GM12865 (cell line): Measurements from ENCODE around the gene ATP9B.
"Not testable (repeated sequence)": the region's sequence is repeated elsewhere in the genome, so short reads cannot be mapped to it uniquely, and the experiment has no call there.

Experiments used
- DNase-seq: peaks from one replicate; pipeline ENCODE4 v3.0.0; 2010; ENCODE audit warnings: low read depth
- H3K4me3 ChIP-seq: 2 replicates; pipeline ENCODE4 v1.5.1; 2011; ENCODE audit warnings: mild to moderate bottlenecking, low read depth, low read length, control low read depth
- TF ChIP-seq, protein P1 (sequence below): IDR thresholded peaks from 2 replicates; pipeline ENCODE4 v1.5.1; 2011; ENCODE audit warnings: low read length, control low read depth, low read depth, inconsistent platforms; ENCODE audit not compliant: insufficient read depth; ENCODE audit errors: missing control alignments

Gene ATP9B

DNA sequence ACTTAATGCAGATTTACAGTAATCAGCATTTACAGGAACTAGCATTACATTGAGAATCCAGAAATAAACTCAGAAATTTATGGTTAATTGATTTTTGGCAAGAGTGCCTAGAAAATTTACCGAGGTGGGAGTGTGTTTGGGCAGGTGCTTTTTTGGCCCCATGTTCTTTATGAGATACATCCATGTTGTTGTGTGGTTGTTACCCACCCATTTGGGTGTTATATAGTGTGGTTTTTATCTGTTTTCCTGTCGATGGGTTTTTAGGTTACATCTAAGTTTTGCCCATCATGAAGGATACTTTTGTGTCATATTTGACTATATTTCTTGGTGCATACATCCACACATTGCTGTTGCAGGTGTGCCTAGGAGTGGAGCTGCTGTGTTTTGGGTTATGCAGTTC, 82.0 kb downstream of the ATP9B start:
- no peak for DNase-seq
- H3K4me3 ChIP-seq: no peak overlapping the region

DNA sequence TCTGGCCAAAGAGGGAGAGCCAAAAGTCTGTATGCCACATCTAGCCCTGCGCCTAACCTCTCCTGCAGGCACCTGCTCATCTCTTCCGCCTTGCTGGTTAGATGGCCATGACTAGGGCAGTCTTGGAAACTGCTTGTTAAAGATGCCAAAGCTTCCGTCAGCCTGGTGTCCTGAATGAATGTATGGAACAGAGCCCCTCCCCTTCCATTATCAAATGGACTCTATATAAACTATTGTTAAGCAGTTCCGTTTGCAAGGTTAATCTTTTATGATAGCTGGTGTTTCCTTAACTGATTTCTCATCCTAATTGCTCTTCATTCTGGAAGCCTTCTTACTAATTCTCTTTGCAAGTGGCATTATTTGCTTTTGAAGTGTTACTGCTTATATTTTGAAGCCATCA, 87.1 kb downstream of the ATP9B start:
- TF ChIP-seq, protein P1, sequence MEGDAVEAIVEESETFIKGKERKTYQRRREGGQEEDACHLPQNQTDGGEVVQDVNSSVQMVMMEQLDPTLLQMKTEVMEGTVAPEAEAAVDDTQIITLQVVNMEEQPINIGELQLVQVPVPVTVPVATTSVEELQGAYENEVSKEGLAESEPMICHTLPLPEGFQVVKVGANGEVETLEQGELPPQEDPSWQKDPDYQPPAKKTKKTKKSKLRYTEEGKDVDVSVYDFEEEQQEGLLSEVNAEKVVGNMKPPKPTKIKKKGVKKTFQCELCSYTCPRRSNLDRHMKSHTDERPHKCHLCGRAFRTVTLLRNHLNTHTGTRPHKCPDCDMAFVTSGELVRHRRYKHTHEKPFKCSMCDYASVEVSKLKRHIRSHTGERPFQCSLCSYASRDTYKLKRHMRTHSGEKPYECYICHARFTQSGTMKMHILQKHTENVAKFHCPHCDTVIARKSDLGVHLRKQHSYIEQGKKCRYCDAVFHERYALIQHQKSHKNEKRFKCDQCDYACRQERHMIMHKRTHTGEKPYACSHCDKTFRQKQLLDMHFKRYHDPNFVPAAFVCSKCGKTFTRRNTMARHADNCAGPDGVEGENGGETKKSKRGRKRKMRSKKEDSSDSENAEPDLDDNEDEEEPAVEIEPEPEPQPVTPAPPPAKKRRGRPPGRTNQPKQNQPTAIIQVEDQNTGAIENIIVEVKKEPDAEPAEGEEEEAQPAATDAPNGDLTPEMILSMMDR: no peak

More for the DNA sequence above, 82.0 kb downstream of the ATP9B start:
- TF ChIP-seq, protein P1: no peak

DNA sequence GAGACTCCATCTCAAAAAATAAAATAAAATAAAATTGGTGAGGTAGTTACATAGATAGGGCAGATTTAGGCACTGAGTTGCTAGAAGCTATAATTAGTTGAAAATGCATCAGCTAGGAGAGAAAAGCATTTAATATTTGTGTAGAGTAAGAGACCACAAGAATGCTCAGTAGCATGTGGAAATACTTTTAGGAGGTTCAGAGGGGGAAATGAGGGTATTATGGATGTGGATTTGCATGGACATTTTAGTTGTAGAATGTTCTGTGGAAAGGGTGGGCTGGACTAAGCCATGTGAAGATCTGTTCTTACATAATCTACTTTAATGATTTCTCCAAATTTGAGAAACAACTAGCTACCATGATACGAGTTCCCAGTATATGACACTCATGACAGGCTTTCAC, 95.5 kb downstream of the ATP9B start:
- TF ChIP-seq, protein P1: no peak
- H3K4me3 ChIP-seq: no peak overlapping the region
- no peak for DNase-seq

More for the DNA sequence above, 87.1 kb downstream of the ATP9B start:
- H3K4me3 ChIP-seq: no peak overlapping the region
- no peak for DNase-seq

DNA sequence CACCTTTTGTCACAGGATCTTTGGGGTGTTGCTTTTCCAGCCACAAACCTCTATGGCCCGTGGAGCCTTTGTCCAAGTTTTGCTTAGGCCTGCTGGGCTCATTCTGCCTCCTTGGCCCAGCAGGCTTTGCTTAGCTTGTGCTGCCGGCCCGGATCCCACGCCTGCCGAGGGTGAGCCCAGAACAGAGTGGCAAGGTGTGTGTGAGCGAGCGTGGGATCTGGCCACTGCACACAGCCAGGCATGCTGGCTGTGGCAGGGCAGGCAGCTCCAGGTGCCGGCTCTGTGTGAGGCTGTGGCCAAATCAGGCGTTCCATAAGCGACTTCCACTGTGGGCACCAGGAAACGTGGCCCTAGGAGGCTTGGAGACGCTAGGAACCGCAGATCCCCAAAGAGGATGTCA, 97.5 kb downstream of the ATP9B start:
- DNase-seq: no peak
- H3K4me3 ChIP-seq: no peak overlapping the region
- TF ChIP-seq, protein P1: no peak

DNA sequence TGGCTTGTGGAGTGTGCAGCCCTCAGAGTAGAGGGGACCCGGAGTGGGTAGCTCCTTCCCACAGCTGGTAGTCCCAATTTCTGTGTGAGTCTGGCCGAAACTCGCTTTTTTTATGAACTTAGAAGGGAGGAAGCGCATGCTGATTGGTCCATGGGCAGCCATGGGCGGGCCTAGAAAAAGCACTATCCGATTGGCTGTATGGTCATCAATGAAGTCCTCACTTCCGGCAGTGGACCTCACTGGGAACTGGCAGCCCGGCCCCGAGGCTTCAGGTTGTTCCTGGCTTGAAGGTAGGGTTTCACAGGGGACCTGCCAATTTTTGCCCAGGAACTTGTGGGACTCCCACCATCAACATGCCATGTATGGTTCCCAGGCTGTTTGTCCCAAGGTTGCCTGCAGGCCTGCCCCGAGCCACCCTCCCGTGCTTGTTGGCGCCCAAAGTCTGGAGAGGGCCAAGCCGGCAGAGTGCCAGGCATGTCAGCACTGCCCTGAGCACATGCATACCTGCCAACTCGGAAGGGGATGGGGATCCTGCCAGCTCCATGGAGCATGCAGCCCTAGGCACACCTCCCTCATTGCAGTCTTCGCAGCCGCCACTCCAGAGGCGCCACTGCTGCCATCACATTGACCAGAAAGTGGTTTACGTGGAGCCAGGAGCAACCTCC, 98.5 kb downstream of the ATP9B start:
- TF ChIP-seq, protein P1: no peak
- no peak for DNase-seq
- H3K4me3 ChIP-seq: no peak overlapping the region

DNA sequence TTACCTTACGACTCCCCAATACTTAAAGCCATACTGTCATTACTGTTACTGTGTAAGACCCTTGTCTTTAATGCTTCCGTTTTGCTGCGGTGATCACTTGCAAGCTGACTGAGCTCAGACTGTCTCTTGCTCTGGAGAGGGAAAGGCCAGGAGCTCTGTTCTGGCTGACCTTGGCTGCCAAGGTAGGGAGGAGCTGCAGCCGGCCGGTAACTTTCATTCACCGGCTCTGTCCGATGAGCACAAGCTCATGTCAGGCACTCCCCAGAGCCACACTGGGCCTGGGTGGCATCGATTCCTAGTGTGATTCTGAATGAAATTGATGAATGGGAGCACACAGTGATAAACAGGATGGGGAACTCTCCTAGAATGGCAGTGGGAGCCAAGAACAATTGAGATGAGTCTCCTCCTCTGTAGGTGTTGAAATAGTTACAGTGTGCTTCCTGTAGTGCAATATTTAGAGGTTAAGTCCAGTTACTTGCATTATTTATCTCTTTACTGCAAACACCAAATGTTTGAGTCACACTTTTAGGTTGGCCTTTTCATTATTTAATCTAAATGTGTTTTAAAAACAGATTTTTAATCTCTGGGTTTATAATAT, 100.9 kb downstream of the ATP9B start:
- H3K4me3 ChIP-seq: no peak overlapping the region
- TF ChIP-seq, protein P1: no peak
- DNase-seq: no peak

DNA sequence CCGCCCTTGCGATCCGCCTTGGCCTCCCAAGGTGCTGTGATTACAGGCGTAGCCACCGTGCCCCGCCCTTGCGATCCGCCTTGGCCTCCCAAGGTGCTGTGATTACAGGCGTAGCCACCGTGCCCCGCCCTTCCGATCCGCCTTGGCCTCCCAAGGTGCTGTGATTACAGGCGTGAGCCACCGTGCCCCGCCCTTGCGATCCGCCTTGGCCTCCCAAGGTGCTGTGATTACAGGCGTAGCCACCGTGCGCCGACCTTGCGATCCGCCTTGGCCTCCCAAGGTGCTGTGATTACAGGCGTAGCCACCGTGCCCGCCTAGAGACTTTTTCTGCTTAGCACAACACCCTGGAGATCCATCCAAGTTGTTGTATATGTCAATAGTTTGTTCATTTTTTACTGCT, 103.1 kb downstream of the ATP9B start:
- H3K4me3 ChIP-seq, DNase-seq: not testable (repeated sequence)
